ENCODE results near the gene PICK1.

Gene PICK1

DNA sequence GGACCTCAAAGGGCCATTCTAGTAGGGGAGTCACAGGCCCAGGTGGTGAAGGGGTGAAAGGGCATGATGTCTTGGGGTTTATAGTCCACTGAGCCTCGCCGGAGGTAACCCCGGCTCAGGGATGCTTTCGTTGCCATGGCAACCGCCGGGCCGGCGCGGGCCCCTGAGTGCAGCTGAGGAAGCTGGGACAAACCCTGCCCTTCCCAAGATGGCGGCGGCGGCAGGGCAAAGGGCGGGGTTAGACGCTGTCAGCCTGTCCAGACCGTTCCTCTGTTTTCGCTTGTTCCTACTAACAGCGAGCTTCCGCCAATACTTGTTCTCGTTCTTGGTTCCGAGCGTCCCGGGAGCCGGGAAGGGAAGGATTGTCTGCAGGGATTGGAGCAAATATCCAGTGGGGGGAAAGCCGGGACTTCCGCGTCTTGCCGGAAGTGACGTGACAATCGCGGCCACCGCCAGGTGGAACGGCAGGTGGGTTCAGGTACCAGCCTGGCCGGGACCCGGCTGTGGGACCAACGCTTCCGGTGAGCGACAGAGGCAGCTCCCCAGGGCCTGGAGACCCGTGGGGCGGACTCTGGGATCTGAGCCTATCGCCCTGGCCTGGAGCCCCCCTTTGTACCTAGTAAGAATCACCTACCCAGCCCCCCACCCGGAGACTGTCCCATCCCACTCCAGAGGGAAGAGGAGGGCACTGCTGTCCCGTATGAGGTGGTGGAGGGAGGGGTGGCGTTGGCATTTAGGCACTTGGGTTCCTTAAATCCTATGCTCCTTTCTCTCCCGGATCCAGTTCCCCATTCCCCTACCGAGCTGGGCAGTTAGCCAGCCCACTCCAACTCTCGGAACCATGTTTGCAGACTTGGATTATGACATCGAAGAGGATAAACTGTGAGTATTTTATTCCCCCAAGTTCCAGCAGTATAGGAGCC lies at the start of gene PICK1 (continued):
- TF ChIP-seq, protein P1, sequence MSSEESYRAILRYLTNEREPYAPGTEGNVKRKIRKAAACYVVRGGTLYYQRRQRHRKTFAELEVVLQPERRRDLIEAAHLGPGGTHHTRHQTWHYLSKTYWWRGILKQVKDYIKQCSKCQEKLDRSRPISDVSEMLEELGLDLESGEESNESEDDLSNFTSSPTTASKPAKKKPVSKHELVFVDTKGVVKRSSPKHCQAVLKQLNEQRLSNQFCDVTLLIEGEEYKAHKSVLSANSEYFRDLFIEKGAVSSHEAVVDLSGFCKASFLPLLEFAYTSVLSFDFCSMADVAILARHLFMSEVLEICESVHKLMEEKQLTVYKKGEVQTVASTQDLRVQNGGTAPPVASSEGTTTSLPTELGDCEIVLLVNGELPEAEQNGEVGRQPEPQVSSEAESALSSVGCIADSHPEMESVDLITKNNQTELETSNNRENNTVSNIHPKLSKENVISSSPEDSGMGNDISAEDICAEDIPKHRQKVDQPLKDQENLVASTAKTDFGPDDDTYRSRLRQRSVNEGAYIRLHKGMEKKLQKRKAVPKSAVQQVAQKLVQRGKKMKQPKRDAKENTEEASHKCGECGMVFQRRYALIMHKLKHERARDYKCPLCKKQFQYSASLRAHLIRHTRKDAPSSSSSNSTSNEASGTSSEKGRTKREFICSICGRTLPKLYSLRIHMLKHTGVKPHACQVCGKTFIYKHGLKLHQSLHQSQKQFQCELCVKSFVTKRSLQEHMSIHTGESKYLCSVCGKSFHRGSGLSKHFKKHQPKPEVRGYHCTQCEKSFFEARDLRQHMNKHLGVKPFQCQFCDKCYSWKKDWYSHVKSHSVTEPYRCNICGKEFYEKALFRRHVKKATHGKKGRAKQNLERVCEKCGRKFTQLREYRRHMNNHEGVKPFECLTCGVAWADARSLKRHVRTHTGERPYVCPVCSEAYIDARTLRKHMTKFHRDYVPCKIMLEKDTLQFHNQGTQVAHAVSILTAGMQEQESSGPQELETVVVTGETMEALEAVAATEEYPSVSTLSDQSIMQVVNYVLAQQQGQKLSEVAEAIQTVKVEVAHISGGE (tag by site-specific recombination; conservative IDR thresholded peaks at IDR 0.05; ENCODE audit: low read depth): peak; percentile 91
- TF ChIP-seq ZNF600 (tag by site-specific recombination; IDR thresholded peaks at IDR 0.05): no peak
- TF ChIP-seq ZNF302 (tag by site-specific recombination; IDR thresholded peaks at IDR 0.05; ENCODE audit: low read depth): no peak
- peak; percentile 60; the same call in 1 of the 2 replicates for TF ChIP-seq IKZF3 (tag by site-specific recombination; IDR thresholded peaks at IDR 0.05)
- peak; percentile 19; the same call in 1 of the 2 replicates for TF ChIP-seq ZNF391 (tag by site-specific recombination; IDR thresholded peaks at IDR 0.05; ENCODE audit: borderline replicate concordance, low read depth)
- no peak for TF ChIP-seq ZNF626 (tag by site-specific recombination; IDR thresholded peaks at IDR 0.05)
- TF ChIP-seq ZNF791 (tag by site-specific recombination; IDR thresholded peaks at IDR 0.05): no peak
- no peak for TF ChIP-seq ZNF16 (tag by site-specific recombination; IDR thresholded peaks at IDR 0.05; ENCODE audit: low read depth)
- TF ChIP-seq MZF1 (tag by site-specific recombination; IDR thresholded peaks at IDR 0.05; ENCODE audit: borderline replicate concordance): no peak
- TF ChIP-seq, protein P2, sequence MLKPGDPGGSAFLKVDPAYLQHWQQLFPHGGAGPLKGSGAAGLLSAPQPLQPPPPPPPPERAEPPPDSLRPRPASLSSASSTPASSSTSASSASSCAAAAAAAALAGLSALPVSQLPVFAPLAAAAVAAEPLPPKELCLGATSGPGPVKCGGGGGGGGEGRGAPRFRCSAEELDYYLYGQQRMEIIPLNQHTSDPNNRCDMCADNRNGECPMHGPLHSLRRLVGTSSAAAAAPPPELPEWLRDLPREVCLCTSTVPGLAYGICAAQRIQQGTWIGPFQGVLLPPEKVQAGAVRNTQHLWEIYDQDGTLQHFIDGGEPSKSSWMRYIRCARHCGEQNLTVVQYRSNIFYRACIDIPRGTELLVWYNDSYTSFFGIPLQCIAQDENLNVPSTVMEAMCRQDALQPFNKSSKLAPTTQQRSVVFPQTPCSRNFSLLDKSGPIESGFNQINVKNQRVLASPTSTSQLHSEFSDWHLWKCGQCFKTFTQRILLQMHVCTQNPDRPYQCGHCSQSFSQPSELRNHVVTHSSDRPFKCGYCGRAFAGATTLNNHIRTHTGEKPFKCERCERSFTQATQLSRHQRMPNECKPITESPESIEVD (tag by site-specific recombination; IDR thresholded peaks at IDR 0.05): no peak
- TF ChIP-seq ZXDB (tag by site-specific recombination; IDR thresholded peaks at IDR 0.05): peak; percentile 92
- no peak for TF ChIP-seq KLF10 (tag by site-specific recombination; IDR thresholded peaks at IDR 0.05)
- TF ChIP-seq ZNF433 (tag by site-specific recombination; IDR thresholded peaks at IDR 0.05; ENCODE audit: low read depth): no peak
- TF ChIP-seq TCF7L2 (IDR thresholded peaks at IDR 0.05; ENCODE audit: borderline replicate concordance, low read depth, low read length): 0 out of 2 replicates have a peak, but pooled peaks have one; percentile 43
- no peak for TF ChIP-seq KLF1 (tag by site-specific recombination; IDR thresholded peaks at IDR 0.05)
- TF ChIP-seq ZNF266 (tag by site-specific recombination; IDR thresholded peaks at IDR 0.05; ENCODE audit: low read depth): no peak
- TF ChIP-seq ZNF777 (tag by site-specific recombination; IDR thresholded peaks at IDR 0.05; ENCODE audit: borderline replicate concordance): no peak
- TF ChIP-seq SP7 (tag by site-specific recombination; IDR thresholded peaks at IDR 0.05): peak; percentile 67
- TF ChIP-seq FEZF1 (tag by site-specific recombination; IDR thresholded peaks at IDR 0.05): no peak
- TF ChIP-seq, protein P3, sequence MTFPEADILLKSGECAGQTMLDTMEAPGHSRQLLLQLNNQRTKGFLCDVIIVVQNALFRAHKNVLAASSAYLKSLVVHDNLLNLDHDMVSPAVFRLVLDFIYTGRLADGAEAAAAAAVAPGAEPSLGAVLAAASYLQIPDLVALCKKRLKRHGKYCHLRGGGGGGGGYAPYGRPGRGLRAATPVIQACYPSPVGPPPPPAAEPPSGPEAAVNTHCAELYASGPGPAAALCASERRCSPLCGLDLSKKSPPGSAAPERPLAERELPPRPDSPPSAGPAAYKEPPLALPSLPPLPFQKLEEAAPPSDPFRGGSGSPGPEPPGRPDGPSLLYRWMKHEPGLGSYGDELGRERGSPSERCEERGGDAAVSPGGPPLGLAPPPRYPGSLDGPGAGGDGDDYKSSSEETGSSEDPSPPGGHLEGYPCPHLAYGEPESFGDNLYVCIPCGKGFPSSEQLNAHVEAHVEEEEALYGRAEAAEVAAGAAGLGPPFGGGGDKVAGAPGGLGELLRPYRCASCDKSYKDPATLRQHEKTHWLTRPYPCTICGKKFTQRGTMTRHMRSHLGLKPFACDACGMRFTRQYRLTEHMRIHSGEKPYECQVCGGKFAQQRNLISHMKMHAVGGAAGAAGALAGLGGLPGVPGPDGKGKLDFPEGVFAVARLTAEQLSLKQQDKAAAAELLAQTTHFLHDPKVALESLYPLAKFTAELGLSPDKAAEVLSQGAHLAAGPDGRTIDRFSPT (tag by site-specific recombination; IDR thresholded peaks at IDR 0.05): peak; percentile 72; the same call in 1 of the 2 replicates
- no peak for TF ChIP-seq ZBTB1 (tag by site-specific recombination; IDR thresholded peaks at IDR 0.05)
- no peak for TF ChIP-seq PRDM1 (tag by site-specific recombination; IDR thresholded peaks at IDR 0.05)
- TF ChIP-seq ZNF426 (tag by site-specific recombination; IDR thresholded peaks at IDR 0.05): no peak
- TF ChIP-seq ZNF785 (tag by site-specific recombination; IDR thresholded peaks at IDR 0.05): no peak
- no peak for TF ChIP-seq SETDB1 (IDR thresholded peaks at IDR 0.05; ENCODE audit: insufficient read length, low read length)
- TF ChIP-seq ZNF214 (tag by site-specific recombination; IDR thresholded peaks at IDR 0.05; ENCODE audit: borderline replicate concordance): no peak
- TF ChIP-seq, protein P4, sequence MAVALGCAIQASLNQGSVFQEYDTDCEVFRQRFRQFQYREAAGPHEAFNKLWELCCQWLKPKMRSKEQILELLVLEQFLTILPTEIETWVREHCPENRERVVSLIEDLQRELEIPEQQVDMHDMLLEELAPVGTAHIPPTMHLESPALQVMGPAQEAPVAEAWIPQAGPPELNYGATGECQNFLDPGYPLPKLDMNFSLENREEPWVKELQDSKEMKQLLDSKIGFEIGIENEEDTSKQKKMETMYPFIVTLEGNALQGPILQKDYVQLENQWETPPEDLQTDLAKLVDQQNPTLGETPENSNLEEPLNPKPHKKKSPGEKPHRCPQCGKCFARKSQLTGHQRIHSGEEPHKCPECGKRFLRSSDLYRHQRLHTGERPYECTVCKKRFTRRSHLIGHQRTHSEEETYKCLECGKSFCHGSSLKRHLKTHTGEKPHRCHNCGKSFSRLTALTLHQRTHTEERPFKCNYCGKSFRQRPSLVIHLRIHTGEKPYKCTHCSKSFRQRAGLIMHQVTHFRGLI (tag by site-specific recombination; IDR thresholded peaks at IDR 0.05): no peak
- TF ChIP-seq, protein P5, sequence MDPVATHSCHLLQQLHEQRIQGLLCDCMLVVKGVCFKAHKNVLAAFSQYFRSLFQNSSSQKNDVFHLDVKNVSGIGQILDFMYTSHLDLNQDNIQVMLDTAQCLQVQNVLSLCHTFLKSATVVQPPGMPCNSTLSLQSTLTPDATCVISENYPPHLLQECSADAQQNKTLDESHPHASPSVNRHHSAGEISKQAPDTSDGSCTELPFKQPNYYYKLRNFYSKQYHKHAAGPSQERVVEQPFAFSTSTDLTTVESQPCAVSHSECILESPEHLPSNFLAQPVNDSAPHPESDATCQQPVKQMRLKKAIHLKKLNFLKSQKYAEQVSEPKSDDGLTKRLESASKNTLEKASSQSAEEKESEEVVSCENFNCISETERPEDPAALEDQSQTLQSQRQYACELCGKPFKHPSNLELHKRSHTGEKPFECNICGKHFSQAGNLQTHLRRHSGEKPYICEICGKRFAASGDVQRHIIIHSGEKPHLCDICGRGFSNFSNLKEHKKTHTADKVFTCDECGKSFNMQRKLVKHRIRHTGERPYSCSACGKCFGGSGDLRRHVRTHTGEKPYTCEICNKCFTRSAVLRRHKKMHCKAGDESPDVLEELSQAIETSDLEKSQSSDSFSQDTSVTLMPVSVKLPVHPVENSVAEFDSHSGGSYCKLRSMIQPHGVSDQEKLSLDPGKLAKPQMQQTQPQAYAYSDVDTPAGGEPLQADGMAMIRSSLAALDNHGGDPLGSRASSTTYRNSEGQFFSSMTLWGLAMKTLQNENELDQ (tag by site-specific recombination; IDR thresholded peaks at IDR 0.05; ENCODE audit: low read depth): no peak
